H1 (cell line): Measurements from ENCODE around the gene TUT1.

Source experiments
- EGR1 ChIP-seq: IDR thresholded peaks from 2 replicates; pipeline ENCODE4 v1.6.1; 2011; ENCODE audit warnings: low read depth, low read length, borderline replicate concordance
- TCF12 ChIP-seq: IDR thresholded peaks from 2 replicates; pipeline ENCODE4 v1.6.1; 2011; ENCODE audit warnings: low read depth, mild to moderate bottlenecking, low read length
- TF ChIP-seq, protein P1 (sequence below): IDR thresholded peaks from 2 replicates; pipeline ENCODE4 v1.6.1; 2011; ENCODE audit warnings: low read depth, mild to moderate bottlenecking, low read length; ENCODE audit not compliant: insufficient read depth

DNA sequence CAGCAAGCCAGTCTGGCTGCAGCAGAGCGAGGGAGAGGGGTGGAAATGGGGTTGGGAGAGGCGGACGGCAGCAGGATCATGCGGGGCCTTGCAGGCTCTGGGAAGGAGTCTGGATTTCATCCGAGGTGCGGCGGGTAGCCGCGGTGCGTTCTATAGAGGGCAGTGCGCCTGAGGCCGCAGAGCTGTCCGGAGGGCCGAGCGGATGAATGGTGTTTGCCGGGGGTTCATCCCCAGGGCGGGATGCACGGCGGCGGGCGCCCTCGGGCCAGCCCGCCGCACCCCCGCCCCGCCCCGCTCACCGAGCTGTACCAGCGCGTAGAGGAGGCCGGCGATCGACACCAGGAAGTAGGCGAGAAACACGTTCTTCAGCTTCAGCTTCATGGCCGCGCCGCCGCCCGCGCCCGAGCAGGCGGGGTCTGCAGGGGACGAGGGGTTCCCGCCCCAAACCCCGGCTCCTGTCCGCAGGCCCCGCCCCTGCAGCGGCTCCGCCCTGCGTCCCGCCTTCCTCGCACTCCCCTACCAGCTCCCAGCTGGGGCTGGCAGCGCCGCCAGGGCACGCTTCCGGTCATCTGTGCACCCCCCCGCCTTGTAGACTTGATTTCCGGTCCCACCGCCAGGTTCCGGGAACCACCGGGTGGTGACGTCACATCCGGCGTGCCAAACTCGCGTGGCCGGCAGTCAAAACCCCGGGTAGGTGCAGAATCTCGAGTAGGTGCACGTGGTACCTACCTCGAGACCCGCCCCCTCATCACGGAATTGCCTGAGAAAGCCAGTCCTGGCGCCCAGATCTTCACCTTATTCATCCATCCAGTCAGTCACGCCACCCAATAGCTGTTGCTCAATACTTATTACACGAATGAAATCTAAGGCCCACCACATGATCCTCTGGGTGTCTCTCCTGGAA, 30.5 kb upstream of the TUT1 start, which contains the start of gene B3GAT3:
- TF ChIP-seq EGR1 (no peak), TCF12 (0 out of 2 replicates have a peak, but pooled peaks have one; percentile 4)
- TF ChIP-seq, protein P1, sequence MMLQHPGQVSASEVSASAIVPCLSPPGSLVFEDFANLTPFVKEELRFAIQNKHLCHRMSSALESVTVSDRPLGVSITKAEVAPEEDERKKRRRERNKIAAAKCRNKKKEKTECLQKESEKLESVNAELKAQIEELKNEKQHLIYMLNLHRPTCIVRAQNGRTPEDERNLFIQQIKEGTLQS = no peak
